ENCODE results near the gene RPS14. TPM values are rescaled to one million over a fixed set of nuclear protein-coding genes. Genes with fewer than 3 reads are reported as not detected.

RPS14 gene
- total RNA-seq (2021; fragmentation: NEBNext Ultra II Directional; extraction: Animal tissue kit (Norgen Biotek cat#: 25700)), result 2,548 and 2,599 TPM in 2 replicates
- 5,579 and 6,423 TPM in 2 replicates for polyA plus RNA-seq (2011; rRNA removed)
- polyA plus RNA-seq (2011; cell fraction: cytosol; rRNA removed), result 6,153 TPM
- polyA plus RNA-seq (2011; cell fraction: nucleus; rRNA removed), result 2,076 TPM
- polyA plus RNA-seq (2012, experiment 1 of 2), result 3,315 to 4,827 TPM (median 4,072 TPM) in 4 replicates
- 7,349 TPM for polyA plus RNA-seq (2012, experiment 2 of 2)
- polyA plus RNA-seq (2013, experiment 1 of 2), result 3,849 TPM
- polyA plus RNA-seq (2013, experiment 2 of 2), result 4,074 TPM
- 913 and 940 TPM in 2 replicates for polyA minus RNA-seq (2011; rRNA and poly(A)+ RNA removed)
- polyA minus RNA-seq (2011; cell fraction: cytosol; rRNA and poly(A)+ RNA removed), result 455 TPM
- polyA minus RNA-seq (2011; cell fraction: nucleus; rRNA and poly(A)+ RNA removed), result 375 TPM
- long read RNA-seq, experiment 1, transcript RPS14-201 (5 exons, 712 nt), result minor isoform, 114 of 1,721 reads
- long read RNA-seq, experiment 1, transcript RPS14-202 (5 exons, 2,314 nt), result minor isoform, 82 of 1,721 reads
- long read RNA-seq, experiment 1, transcript RPS14-205 (3 exons, 3,119 nt), result minor isoform, 77 of 1,721 reads
- long read RNA-seq, experiment 1, transcript RPS14-203 (5 exons, 569 nt), result major isoform, 670 of 1,721 reads
- long read RNA-seq, experiment 1, partial matches to known transcripts, result 737 of 1,721 reads
- long read RNA-seq, experiment 1, other reads (novel, unspliced or antisense), result 40 of 1,721 reads
- long read RNA-seq, experiment 2, transcript RPS14-202 (5 exons, 2,314 nt), result minor isoform, 14 of 113 reads
- long read RNA-seq, experiment 2, transcript RPS14-203 (5 exons, 569 nt), result major isoform, 39 of 113 reads
- long read RNA-seq, experiment 2, transcript RPS14-201 (5 exons, 712 nt), result minor isoform, 35 of 113 reads
- long read RNA-seq, experiment 2, partial matches to known transcripts, result 5 of 113 reads
- long read RNA-seq, experiment 2, other reads (novel, unspliced or antisense), result 17 of 113 reads

DNA sequence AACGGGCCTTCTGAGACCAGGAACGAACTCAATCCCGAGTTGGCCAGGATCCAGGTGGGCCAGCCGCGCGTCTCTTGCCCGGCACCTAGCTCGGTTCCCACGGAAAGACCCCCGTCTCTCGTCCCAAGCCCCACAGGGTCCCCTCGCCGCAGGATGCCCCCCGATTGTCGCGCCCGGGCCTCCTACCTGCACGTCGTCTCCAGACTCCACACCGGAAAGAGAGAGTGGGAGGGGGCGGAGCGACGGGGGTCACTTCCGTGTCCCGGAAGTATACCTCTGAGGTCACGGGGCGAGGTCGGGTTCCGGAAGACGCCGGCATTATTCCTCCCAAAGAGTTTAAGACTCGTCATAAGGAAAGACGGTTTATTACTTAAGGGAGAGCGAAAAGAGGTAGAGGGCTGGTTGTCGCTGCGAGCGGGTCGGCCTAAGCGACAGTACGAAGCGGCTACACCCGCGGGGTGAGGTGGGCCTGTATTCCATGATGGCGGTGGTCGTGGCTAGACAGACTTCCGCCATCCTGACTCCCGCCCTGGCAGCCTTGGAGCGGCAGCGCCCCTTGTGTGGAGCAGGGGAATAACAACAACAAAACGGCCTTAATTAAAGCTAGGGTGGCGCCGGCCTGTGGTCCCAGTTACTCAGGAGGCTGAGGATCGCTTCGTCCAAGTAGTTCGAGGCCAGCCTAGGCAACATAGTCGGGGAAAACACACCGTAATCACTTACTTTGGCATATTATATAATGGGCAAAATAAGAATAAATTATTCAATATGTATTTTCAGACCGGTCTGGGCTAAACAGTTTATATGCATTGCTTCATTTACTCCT, at the start of gene RPS14:
TSS of gene RPS14 (minus strand) at position 223 of the 823 bp plus-strand sequence. CDS start 2,006 bp downstream, outside the sequence.
- no peak for FAIRE-seq
- Histone ChIP-seq H3K36me3 (ENCODE audit: control insufficient read depth in 2 of 4, insufficient read depth in 4 of 4, low read length in 3 of 4) (peaks cover 32 to 42% (median 37%) of the 10 kb centered on the region in 4 experiments), H3K79me1 (ENCODE audit: low read depth, low read length) (peaks cover 4% of the 10 kb centered on the region), H2AK5ac (ENCODE audit: low read depth, low read length) (peak within 1 kb of the TSS; percentile 99), H3K79me2 (ENCODE audit: control insufficient read depth in 1 of 2, insufficient read depth in 2 of 2, low read length in 2 of 2) (peaks cover 14 to 35% of the 10 kb centered on the region in 2 experiments), H3K23me2 (ENCODE audit: low read depth, low read length) (peaks cover 12% of the 10 kb centered on the region), H3K4me1 (replicated peaks in 1 of 4; ENCODE audit: control insufficient read depth in 3 of 4, insufficient read depth in 4 of 4, low read length in 3 of 4) (peaks cover 0 to 15% (median 8%) of the 10 kb centered on the region in 4 experiments; a peak in 6 of 7 replicates), H3K4ac (replicated peaks; ENCODE audit: insufficient read length, low read depth, low read length) (peak within 1 kb of the TSS; percentile 89), H4K5ac (ENCODE audit: insufficient read length, low read depth, low read length) (peak within 1 kb of the TSS; percentile 95), H4K91ac (replicated peaks; ENCODE audit: insufficient read length, low read length) (peak within 1 kb of the TSS; percentile 98), H2BK15ac (ENCODE audit: low read length) (no peak within 1 kb of the TSS), H2BK12ac (ENCODE audit: low read depth, low read length) (peak within 1 kb of the TSS; percentile 93; the same call in 1 of the 2 replicates), H3K9me3 (ENCODE audit: insufficient read depth in 2 of 2, low read depth in 1 of 2, low read length in 1 of 2) (no peaks in the 10 kb centered on the region), H4K8ac (ENCODE audit: extremely low read depth, insufficient read depth, low read length) (peak within 1 kb of the TSS; percentile 100), H3K27me3 (replicated peaks in 1 of 4; ENCODE audit: control insufficient read depth in 3 of 4, extremely low read depth in 1 of 4, insufficient read depth in 3 of 4, low read length in 3 of 4) (no peaks in the 10 kb centered on the region), H3K27ac (ENCODE audit: low read depth, low read length) (peak within 1 kb of the TSS; percentile 99), H2AFZ (ENCODE audit: low read length) (peak within 1 kb of the TSS; percentile 97), H3K4me3 (ENCODE audit: extremely low read depth in 1 of 4, insufficient read depth in 2 of 4, low read depth in 3 of 4, low read length in 4 of 4) (peak within 1 kb of the TSS; percentile 97 to 100 (median 98)), H3K23ac (ENCODE audit: insufficient read length) (no peak within 1 kb of the TSS), H2BK5ac (ENCODE audit: low read depth, low read length) (peak within 1 kb of the TSS; percentile 100), H3K9ac (replicated peaks in 1 of 4; ENCODE audit: extremely low read depth in 1 of 4, low read depth in 3 of 4, low read length in 3 of 4) (peak within 1 kb of the TSS; percentile 96 to 98 (median 98)), H3K4me2 (ENCODE audit: insufficient read depth in 1 of 2, low read depth in 2 of 2, low read length in 2 of 2) (peak within 1 kb of the TSS; percentile 90 to 99), H4K20me1 (replicated peaks in 1 of 2; ENCODE audit: control insufficient read depth in 1 of 2, insufficient read depth in 2 of 2, low read length in 2 of 2) (peaks cover 19 to 24% of the 10 kb centered on the region in 2 experiments), H3K56ac (replicated peaks; ENCODE audit: insufficient read length, low read depth, low read length) (peak within 1 kb of the TSS; percentile 69), H2BK120ac (replicated peaks; ENCODE audit: low read depth, low read length) (peak within 1 kb of the TSS; percentile 41), H3K18ac (ENCODE audit: extremely low read depth, low read length) (peak within 1 kb of the TSS; percentile 98), H3K14ac (ENCODE audit: insufficient read length) (peak within 1 kb of the TSS; percentile 6), H2BK20ac (ENCODE audit: low read length) (no peak within 1 kb of the TSS)
- POLR2A ChIA-PET (ENCODE audit: partially characterized antibody), result interaction anchor here (0.6 to 5.0 kb wide), 84 partner anchors 7 to 332 kb away, joined by 3 to 70 read pairs (median 4); partner anchors contain the start of genes CD74, DCTN4, MYOZ3 and RBM22
- WGBS, 2 experiments (ENCODE audit: extremely low coverage in 1 of 2, insufficient coverage in 1 of 2, insufficient read length in 1 of 2, insufficient replicate concordance in 2 of 2, low coverage in 1 of 2, low lambda C conversion rate in 2 of 2, missing lambda C conversion rate in 1 of 2), result 5% methylated on average over 54 of the region's 58 CpGs; no CpG with 5 or more reads in 1 of the 2 experiments
- CTCF ChIA-PET (ENCODE audit: partially characterized antibody), result interaction anchor here (0.6 to 4.2 kb wide), 52 partner anchors 9 to 546 kb away, joined by 3 to 24 read pairs (median 4); partner anchors contain the start of genes MYOZ3, NDST1, RBM22 and TCOF1
- peak; percentile 77 to 96 for DNase-seq (ENCODE audit: low read depth in 1 of 2, low spot score in 2 of 2)
- no peak for TF ChIP-seq FOSL1 (IDR thresholded peaks at IDR 0.05; ENCODE audit: insufficient read depth, low read depth, low read length)
- peak; percentile 32; the same call in 1 of the 2 replicates for TF ChIP-seq CREB1 (IDR thresholded peaks at IDR 0.05)
- TF ChIP-seq, protein P1, sequence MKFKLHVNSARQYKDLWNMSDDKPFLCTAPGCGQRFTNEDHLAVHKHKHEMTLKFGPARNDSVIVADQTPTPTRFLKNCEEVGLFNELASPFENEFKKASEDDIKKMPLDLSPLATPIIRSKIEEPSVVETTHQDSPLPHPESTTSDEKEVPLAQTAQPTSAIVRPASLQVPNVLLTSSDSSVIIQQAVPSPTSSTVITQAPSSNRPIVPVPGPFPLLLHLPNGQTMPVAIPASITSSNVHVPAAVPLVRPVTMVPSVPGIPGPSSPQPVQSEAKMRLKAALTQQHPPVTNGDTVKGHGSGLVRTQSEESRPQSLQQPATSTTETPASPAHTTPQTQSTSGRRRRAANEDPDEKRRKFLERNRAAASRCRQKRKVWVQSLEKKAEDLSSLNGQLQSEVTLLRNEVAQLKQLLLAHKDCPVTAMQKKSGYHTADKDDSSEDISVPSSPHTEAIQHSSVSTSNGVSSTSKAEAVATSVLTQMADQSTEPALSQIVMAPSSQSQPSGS (IDR thresholded peaks at IDR 0.05; ENCODE audit: low read length), result no peak
- no peak; a peak in 1 of 4 replicates for TF ChIP-seq SIN3A (conservative IDR thresholded peaks at IDR 0.05 in 1 of 2, IDR thresholded peaks at IDR 0.05 in 1 of 2; ENCODE audit: low read depth in 1 of 2, low read length in 2 of 2)
